DND-41 (cell line): ENCODE results near the gene FAM227B.

ENCODE experiments used
- CTCF ChIP-seq: IDR thresholded peaks from 2 replicates; pipeline ENCODE4 v1.5.1; 2012; ENCODE audit warnings: borderline replicate concordance, low read length, moderate library complexity, mild to moderate bottlenecking; ENCODE audit not compliant: poor library complexity, severe bottlenecking; ENCODE audit errors: extremely low read depth
- EZH2 ChIP-seq: IDR thresholded peaks from 3 replicates; pipeline ENCODE4 v1.6.1; 2012; ENCODE audit warnings: borderline replicate concordance, low read depth, mild to moderate bottlenecking, moderate library complexity, low read length, inconsistent platforms; ENCODE audit not compliant: severe bottlenecking

DNA sequence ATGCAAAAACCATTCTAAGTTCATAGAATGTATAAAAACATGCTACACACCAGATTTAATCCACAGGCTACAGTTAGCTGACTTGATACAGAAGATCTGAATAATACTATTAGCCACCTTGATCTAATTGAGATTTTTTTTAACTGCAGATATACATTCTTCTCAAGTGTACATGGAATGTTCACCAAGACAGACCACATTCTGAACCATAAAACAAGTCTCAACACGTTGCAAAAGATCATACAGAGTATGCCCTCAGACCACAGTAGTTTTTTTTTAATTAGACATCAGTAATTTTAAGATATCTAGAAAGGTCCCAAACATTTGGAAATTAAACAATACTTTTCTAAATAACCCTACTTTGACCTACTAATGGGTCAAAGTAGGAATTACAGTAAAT lies 114.3 kb downstream of the FAM227B start:
- TF ChIP-seq CTCF (no peak), EZH2 (no peak)
